Panc1 (cell line): Measurements from ENCODE around the gene METTL21C. TPM values are rescaled to one million over a fixed set of nuclear protein-coding genes. Genes with fewer than 3 reads are reported as not detected.

Experiments
- ATAC-seq: fragments of 200-7000 bp; cut with Tn5 transposase; 2 replicates; pipeline ENCODE4 v1.9.1; 2020; ENCODE audit warnings: mild to moderate bottlenecking, moderate library complexity
- BruUV-seq: library from RNA; stranded (reverse); fragments of 400-500 nt; replicated peaks from 2 replicates; lab custom pipeline; 2021; lab: Mats Ljungman, UMichigan
- CTCF ChIA-PET: fragments of 300-600 bp; sonication (Branson Sonifier 250); formaldehyde crosslinking; loops from one replicate; lab custom pipeline; 2022; ENCODE audit warnings: antibody characterized with exemption; lab: Charles Lee
- POLR2A ChIA-PET: fragments of 300-600 bp; sonication (Branson Sonifier 250); formaldehyde crosslinking; loops from one replicate; lab custom pipeline; 2022; ENCODE audit warnings: antibody characterized with exemption; lab: Charles Lee
- DNase-seq: peaks from one replicate; pipeline ENCODE4 v3.0.0-alpha.2; 2010; ENCODE audit warnings: low read depth, low spot score
- H3K27ac ChIP-seq: 2 replicates; pipeline ENCODE4 v1.5.1; 2011; ENCODE audit warnings: mild to moderate bottlenecking, low read length, inconsistent platforms
- H3K27me3 ChIP-seq: fragments of 200-500 bp; sonication (Bioruptor generic); 2 replicates; pipeline ENCODE4 v1.6.0; 2014; ENCODE audit warnings: low read length, inconsistent platforms; ENCODE audit not compliant: control insufficient read depth, insufficient read depth
- H3K36me3 ChIP-seq: fragments of 200-500 bp; sonication (Bioruptor generic); 2 replicates; pipeline ENCODE4 v1.5.1; 2014; ENCODE audit warnings: inconsistent platforms, mild to moderate bottlenecking, low read length, moderate library complexity; ENCODE audit not compliant: control insufficient read depth, insufficient read depth
- H3K4me1 ChIP-seq: 2 replicates; pipeline ENCODE4 v1.5.1; 2011; ENCODE audit warnings: inconsistent platforms, mild to moderate bottlenecking, low read length, moderate library complexity; ENCODE audit not compliant: control insufficient read depth, insufficient read depth
- H3K4me3 ChIP-seq, 2 experiments: 2 replicates each; pipeline ENCODE4 v1.5.1; 2011 to 2012; ENCODE audit warnings: low read depth in 2 of 2, low read length in 2 of 2, mild to moderate bottlenecking in 2 of 2, inconsistent platforms in 1 of 2, moderate library complexity in 1 of 2
- H3K9me3 ChIP-seq: fragments of 200-500 bp; sonication (Bioruptor generic); 2 replicates; pipeline ENCODE4 v1.5.1; 2014; ENCODE audit warnings: low read depth, mild to moderate bottlenecking, inconsistent platforms, low read length, moderate library complexity; ENCODE audit not compliant: control insufficient read depth, insufficient read depth
- POLR2AphosphoS5 ChIP-seq: IDR thresholded peaks from 2 replicates; pipeline ENCODE4 v1.6.1; 2012; ENCODE audit warnings: mild to moderate bottlenecking, low read depth, low read length, moderate library complexity
- SIN3A ChIP-seq: IDR thresholded peaks from 2 replicates; pipeline ENCODE4 v1.6.1; 2012; ENCODE audit warnings: low read depth, mild to moderate bottlenecking, low read length, moderate library complexity, borderline replicate concordance; ENCODE audit not compliant: insufficient read depth
- TCF7L2 ChIP-seq: IDR thresholded peaks from 2 replicates; pipeline ENCODE4 v1.6.1; 2011; ENCODE audit warnings: mild to moderate bottlenecking, low read depth, low read length, inconsistent platforms
- in situ Hi-C: cut with HindIII; loops from 2 replicates; pipeline ENCODE4 v1.10.0; 2016; ENCODE audit warnings: low sequenced_read_pairs, low pct_unique_long_range_greater_than_20kb
- intact Hi-C: fragments of 100-400 bp; cut with micrococcal nuclease; formaldehyde crosslinking; loops from one replicate; pipeline ENCODE4 v1.10.0; 2022; ENCODE audit not compliant: unreplicated experiment
- total RNA-seq: library from RNA; stranded (reverse); gene quantifications from one replicate; pipeline ENCODE4 v1.2.1, GENCODE V29; 2021; ENCODE audit not compliant: unreplicated experiment
- TF ChIP-seq, protein P1 (sequence below), 2 experiments: IDR thresholded peaks; 2 replicates each; pipeline ENCODE4 v1.6.1; 2011 to 2012; ENCODE audit warnings: low read depth in 2 of 2, control low read depth in 1 of 2, low read length in 1 of 2, mild to moderate bottlenecking in 1 of 2, moderate library complexity in 1 of 2; ENCODE audit not compliant: insufficient read depth in 1 of 2
- TF ChIP-seq, protein P2 (sequence below): fragments of 450-650 bp; IDR thresholded peaks from 2 replicates; pipeline ENCODE4 v1.5.1; 2017; ENCODE audit warnings: mild to moderate bottlenecking

The METTL21C gene
- total RNA-seq, 1 experiment from 2014 or later: not detected

DNA sequence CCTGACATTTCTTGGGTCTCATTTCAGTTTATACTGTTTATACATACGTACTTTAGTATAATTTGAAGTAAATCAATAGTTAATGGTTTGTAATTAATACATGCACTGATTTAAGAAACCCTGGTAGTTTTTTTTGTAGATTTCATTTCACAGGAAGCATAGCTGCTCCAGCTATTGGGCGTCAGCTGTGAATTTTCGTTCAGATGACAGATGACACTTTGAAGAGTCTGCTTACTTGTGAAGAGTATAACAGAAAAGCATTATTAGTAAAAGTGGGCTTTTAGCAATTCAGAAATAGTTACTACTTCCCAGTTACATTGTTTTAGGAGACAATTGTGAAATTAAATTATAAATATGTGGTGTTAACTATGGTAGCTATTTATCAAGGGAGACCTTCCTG lies 44.4 kb downstream of the METTL21C start:
- Histone ChIP-seq H3K36me3 (peaks cover 7% of the 10 kb centered on the region), H3K27ac (no peak overlapping the region), H3K4me3 (no peak overlapping the region), H3K4me1 (peaks cover 3% of the 10 kb centered on the region; the same call in 1 of the 2 replicates), H3K27me3 (no peaks in the 10 kb centered on the region), H3K9me3 (no peaks in the 10 kb centered on the region)
- no peak for ATAC-seq
- DNase-seq: no peak
- BruUV-seq: no TSS peak
- in situ Hi-C loops (no loop called here), intact Hi-C loops (no loop called here)
- ChIA-PET POLR2A (no interaction called here), CTCF (no interaction called here)
- no peak for TF ChIP-seq POLR2AphosphoS5
- no peak for TF ChIP-seq TCF7L2
- TF ChIP-seq, protein P1, sequence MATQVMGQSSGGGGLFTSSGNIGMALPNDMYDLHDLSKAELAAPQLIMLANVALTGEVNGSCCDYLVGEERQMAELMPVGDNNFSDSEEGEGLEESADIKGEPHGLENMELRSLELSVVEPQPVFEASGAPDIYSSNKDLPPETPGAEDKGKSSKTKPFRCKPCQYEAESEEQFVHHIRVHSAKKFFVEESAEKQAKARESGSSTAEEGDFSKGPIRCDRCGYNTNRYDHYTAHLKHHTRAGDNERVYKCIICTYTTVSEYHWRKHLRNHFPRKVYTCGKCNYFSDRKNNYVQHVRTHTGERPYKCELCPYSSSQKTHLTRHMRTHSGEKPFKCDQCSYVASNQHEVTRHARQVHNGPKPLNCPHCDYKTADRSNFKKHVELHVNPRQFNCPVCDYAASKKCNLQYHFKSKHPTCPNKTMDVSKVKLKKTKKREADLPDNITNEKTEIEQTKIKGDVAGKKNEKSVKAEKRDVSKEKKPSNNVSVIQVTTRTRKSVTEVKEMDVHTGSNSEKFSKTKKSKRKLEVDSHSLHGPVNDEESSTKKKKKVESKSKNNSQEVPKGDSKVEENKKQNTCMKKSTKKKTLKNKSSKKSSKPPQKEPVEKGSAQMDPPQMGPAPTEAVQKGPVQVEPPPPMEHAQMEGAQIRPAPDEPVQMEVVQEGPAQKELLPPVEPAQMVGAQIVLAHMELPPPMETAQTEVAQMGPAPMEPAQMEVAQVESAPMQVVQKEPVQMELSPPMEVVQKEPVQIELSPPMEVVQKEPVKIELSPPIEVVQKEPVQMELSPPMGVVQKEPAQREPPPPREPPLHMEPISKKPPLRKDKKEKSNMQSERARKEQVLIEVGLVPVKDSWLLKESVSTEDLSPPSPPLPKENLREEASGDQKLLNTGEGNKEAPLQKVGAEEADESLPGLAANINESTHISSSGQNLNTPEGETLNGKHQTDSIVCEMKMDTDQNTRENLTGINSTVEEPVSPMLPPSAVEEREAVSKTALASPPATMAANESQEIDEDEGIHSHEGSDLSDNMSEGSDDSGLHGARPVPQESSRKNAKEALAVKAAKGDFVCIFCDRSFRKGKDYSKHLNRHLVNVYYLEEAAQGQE (IDR thresholded peaks at IDR 0.05; ENCODE audit: insufficient read depth in 1 of 2, low read depth in 2 of 2, low read length in 1 of 2): no peak
- TF ChIP-seq SIN3A: no peak
- TF ChIP-seq, protein P2, sequence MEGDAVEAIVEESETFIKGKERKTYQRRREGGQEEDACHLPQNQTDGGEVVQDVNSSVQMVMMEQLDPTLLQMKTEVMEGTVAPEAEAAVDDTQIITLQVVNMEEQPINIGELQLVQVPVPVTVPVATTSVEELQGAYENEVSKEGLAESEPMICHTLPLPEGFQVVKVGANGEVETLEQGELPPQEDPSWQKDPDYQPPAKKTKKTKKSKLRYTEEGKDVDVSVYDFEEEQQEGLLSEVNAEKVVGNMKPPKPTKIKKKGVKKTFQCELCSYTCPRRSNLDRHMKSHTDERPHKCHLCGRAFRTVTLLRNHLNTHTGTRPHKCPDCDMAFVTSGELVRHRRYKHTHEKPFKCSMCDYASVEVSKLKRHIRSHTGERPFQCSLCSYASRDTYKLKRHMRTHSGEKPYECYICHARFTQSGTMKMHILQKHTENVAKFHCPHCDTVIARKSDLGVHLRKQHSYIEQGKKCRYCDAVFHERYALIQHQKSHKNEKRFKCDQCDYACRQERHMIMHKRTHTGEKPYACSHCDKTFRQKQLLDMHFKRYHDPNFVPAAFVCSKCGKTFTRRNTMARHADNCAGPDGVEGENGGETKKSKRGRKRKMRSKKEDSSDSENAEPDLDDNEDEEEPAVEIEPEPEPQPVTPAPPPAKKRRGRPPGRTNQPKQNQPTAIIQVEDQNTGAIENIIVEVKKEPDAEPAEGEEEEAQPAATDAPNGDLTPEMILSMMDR: no peak

DNA sequence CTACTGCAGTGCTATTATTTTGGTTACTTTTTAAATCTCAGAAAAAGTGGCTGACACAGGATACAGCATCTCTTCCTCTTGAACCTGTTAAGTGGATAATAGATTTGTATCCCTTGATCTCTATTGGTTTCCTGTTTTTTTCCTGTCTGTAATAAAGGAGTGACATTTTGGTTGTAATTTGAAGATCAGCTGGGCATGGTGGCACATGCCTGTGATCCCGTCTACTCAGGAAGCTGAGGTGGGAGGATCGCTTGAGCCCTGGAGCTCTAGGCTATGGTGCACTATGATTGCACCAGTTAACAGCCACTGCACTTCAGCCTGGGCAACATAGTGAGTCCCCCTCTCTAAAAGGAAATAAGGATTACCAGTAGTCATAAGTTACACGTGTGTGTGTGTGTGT lies 46.8 kb downstream of the METTL21C start:
- no peak overlapping the region for H3K4me3 ChIP-seq
- in situ Hi-C loops (no loop called here), intact Hi-C loops (no loop called here)
- CTCF ChIA-PET: no interaction called here
- TF ChIP-seq TCF7L2 (no peak), POLR2AphosphoS5 (no peak), SIN3A (no peak)
- TF ChIP-seq, protein P1 (IDR thresholded peaks at IDR 0.05; ENCODE audit: insufficient read depth in 1 of 2, low read depth in 2 of 2, low read length in 1 of 2): no peak
- TF ChIP-seq, protein P2: no peak
- ATAC-seq (no peak), DNase-seq (no peak)
- BruUV-seq: no TSS peak
- H3K27ac ChIP-seq: no peak overlapping the region
- H3K9me3 ChIP-seq: no peaks in the 10 kb centered on the region
- POLR2A ChIA-PET: no interaction called here
- no peaks in the 10 kb centered on the region for H3K27me3 ChIP-seq
- H3K36me3 ChIP-seq: peaks cover 13% of the 10 kb centered on the region
- H3K4me1 ChIP-seq: peaks cover 3% of the 10 kb centered on the region; the same call in 1 of the 2 replicates
